ENCODE measurements around the gene ICE2.

GRCh38 chr15:60370105-60370868 lies 108.7 kb downstream of the ICE2 start:
- TF ChIP-seq, protein P1, sequence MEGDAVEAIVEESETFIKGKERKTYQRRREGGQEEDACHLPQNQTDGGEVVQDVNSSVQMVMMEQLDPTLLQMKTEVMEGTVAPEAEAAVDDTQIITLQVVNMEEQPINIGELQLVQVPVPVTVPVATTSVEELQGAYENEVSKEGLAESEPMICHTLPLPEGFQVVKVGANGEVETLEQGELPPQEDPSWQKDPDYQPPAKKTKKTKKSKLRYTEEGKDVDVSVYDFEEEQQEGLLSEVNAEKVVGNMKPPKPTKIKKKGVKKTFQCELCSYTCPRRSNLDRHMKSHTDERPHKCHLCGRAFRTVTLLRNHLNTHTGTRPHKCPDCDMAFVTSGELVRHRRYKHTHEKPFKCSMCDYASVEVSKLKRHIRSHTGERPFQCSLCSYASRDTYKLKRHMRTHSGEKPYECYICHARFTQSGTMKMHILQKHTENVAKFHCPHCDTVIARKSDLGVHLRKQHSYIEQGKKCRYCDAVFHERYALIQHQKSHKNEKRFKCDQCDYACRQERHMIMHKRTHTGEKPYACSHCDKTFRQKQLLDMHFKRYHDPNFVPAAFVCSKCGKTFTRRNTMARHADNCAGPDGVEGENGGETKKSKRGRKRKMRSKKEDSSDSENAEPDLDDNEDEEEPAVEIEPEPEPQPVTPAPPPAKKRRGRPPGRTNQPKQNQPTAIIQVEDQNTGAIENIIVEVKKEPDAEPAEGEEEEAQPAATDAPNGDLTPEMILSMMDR (conservative IDR thresholded peaks at IDR 0.05 in 1 of 2, IDR thresholded peaks at IDR 0.05 in 1 of 2; ENCODE audit: extremely low read depth in 1 of 2, insufficient read depth in 1 of 2, low read depth in 1 of 2, low read length in 2 of 2) = no peak
- TF ChIP-seq EZH2 (IDR thresholded peaks at IDR 0.05; ENCODE audit: borderline replicate concordance, low read length) = no peak

Data from mammary epithelial cell (primary cell).